GM06990 (cell line): Measurements from ENCODE around the gene CWC25.
"Not testable (repeated sequence)": the region's sequence is repeated elsewhere in the genome, so short reads cannot be mapped to it uniquely, and the experiment has no call there.

ENCODE experiments used
- DNase-seq: peaks from one replicate; pipeline ENCODE4 v3.0.0-alpha.2; 2011; ENCODE audit not compliant: insufficient read length; ENCODE audit errors: extremely low read depth
- H3K27me3 ChIP-seq: replicated peaks from 2 replicates; pipeline ENCODE4 v1.6.0; 2011; ENCODE audit warnings: low read length; ENCODE audit not compliant: control insufficient read depth, insufficient read depth
- H3K36me3 ChIP-seq: 2 replicates; pipeline ENCODE4 v1.5.1; 2011; ENCODE audit warnings: low read length; ENCODE audit not compliant: control insufficient read depth, insufficient read depth
- H3K4me3 ChIP-seq: replicated peaks from 2 replicates; pipeline ENCODE4 v1.5.1; 2011; ENCODE audit warnings: low read depth, mild to moderate bottlenecking, control low read depth, low read length
- CTCF ChIP-seq: IDR thresholded peaks from 2 replicates; pipeline ENCODE4 v1.5.1; 2011; ENCODE audit warnings: low read length, control low read depth, mild to moderate bottlenecking, inconsistent platforms; ENCODE audit not compliant: insufficient read depth, poor library complexity, severe bottlenecking

The CWC25 gene

GRCh38 chr17:38794221-38794620 lies 30.9 kb downstream of the CWC25 start:
- H3K36me3 ChIP-seq, result peaks cover 2% of the 10 kb centered on the region; the same call in 1 of the 2 replicates
- H3K4me3 ChIP-seq, result no peak overlapping the region
- TF ChIP-seq CTCF, result no peak
- DNase-seq, result no peak
- no peaks in the 10 kb centered on the region for H3K27me3 ChIP-seq

- peaks cover 4% of the 10 kb centered on the region for H3K36me3 ChIP-seq
- no peak for DNase-seq
- no peak overlapping the region for H3K4me3 ChIP-seq
- H3K27me3 ChIP-seq, result no peaks in the 10 kb centered on the region
- TF ChIP-seq CTCF, result no peak
Measured at GRCh38 chr17:38791162-38791561, 34.0 kb downstream of the CWC25 start.

GRCh38 chr17:38790148-38790707 lies 34.9 kb downstream of the CWC25 start:
- H3K4me3 ChIP-seq, DNase-seq, H3K27me3 ChIP-seq, H3K36me3 ChIP-seq: not testable (repeated sequence)

GRCh38 chr17:38789185-38789584 lies 35.9 kb downstream of the CWC25 start:
- H3K27me3 ChIP-seq, result no peaks in the 10 kb centered on the region
- H3K36me3 ChIP-seq, result peaks cover 10% of the 10 kb centered on the region
- no peak for DNase-seq
- TF ChIP-seq CTCF, result no peak
- no peak overlapping the region for H3K4me3 ChIP-seq

GRCh38 chr17:38787999-38788398 lies 37.1 kb downstream of the CWC25 start:
- DNase-seq, H3K4me3 ChIP-seq, H3K27me3 ChIP-seq: not testable (repeated sequence)
- H3K36me3 ChIP-seq, result peaks cover 18% of the 10 kb centered on the region

- TF ChIP-seq CTCF, result no peak
- Histone ChIP-seq H3K36me3 (peaks cover 23% of the 10 kb centered on the region), H3K27me3 (no peaks in the 10 kb centered on the region), H3K4me3 (no peak overlapping the region)
- DNase-seq, result no peak
Measured at GRCh38 chr17:38786372-38786771, 38.7 kb downstream of the CWC25 start.

- DNase-seq, result no peak
- H3K4me3 ChIP-seq, result no peak overlapping the region
- H3K36me3 ChIP-seq, result peaks cover 44% of the 10 kb centered on the region
- no peaks in the 10 kb centered on the region for H3K27me3 ChIP-seq
- no peak for TF ChIP-seq CTCF
Measured at GRCh38 chr17:38783227-38783626, 41.9 kb downstream of the CWC25 start.
